ENCODE data around the gene AGTPBP1. TPM values are rescaled to one million over a fixed set of nuclear protein-coding genes. Genes with fewer than 3 reads are reported as not detected.

AGTPBP1 gene
- total RNA-seq, 1 experiment from 2014 or later = 14.0 TPM

DNA sequence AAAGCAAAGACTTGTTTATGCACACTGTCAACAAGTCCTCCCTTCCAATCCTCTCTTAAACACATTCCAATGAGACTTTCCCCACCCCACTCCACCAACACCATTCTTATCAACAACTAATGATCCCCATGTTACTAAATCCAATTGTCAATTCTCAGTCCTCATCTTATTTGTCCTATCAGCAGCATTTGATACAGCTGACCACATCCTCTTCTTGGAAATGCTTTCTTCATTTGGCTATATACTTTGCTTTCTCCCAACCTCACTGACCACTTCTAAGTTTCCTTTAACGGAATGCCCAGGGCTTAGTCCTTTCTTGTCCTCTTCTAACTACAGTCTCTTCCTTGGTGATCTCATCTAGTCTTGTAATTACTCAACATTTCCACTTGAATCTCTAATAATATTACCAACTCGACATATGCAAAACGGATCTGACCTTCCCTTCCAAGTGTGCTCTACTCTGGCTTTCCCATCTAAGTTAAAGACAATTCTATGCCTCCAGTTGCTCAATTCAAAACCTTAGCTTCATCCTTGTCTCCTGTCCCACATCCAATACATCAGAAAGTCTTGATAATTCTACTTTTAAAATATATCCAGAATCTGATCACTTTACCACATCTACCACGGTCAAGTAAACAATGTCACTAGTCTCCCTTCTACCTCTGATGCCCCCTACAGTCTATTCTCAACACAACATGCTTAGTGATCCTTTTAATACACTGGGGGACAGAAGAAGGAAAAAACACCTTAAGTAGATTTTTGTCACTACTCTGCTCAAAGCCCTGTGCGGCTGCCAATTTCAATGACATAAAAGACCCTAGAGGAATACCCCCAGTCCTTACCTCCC is 25.5 kb downstream of the AGTPBP1 start:
- DNase-seq = no peak
- TF ChIP-seq, protein P1, sequence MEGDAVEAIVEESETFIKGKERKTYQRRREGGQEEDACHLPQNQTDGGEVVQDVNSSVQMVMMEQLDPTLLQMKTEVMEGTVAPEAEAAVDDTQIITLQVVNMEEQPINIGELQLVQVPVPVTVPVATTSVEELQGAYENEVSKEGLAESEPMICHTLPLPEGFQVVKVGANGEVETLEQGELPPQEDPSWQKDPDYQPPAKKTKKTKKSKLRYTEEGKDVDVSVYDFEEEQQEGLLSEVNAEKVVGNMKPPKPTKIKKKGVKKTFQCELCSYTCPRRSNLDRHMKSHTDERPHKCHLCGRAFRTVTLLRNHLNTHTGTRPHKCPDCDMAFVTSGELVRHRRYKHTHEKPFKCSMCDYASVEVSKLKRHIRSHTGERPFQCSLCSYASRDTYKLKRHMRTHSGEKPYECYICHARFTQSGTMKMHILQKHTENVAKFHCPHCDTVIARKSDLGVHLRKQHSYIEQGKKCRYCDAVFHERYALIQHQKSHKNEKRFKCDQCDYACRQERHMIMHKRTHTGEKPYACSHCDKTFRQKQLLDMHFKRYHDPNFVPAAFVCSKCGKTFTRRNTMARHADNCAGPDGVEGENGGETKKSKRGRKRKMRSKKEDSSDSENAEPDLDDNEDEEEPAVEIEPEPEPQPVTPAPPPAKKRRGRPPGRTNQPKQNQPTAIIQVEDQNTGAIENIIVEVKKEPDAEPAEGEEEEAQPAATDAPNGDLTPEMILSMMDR (IDR thresholded peaks at IDR 0.05; ENCODE audit: unreplicated experiment) = no peak
- no peak overlapping the region for H3K4me3 Mint-ChIP-seq (ENCODE audit: low read depth, unreplicated experiment)
- H3K9me3 Mint-ChIP-seq (ENCODE audit: low read depth, unreplicated experiment) = peaks cover 3% of the 10 kb centered on the region
- intact Hi-C loops (cut with micrococcal nuclease; ENCODE audit: unreplicated experiment) = no loop called here
- CTCF ChIA-PET = no interaction called here
- no peaks in the 10 kb centered on the region for H3K4me1 Mint-ChIP-seq (ENCODE audit: low read depth, unreplicated experiment)
- no peaks in the 10 kb centered on the region for H3K36me3 Mint-ChIP-seq (ENCODE audit: insufficient read depth, unreplicated experiment)
- H3K27me3 Mint-ChIP-seq (ENCODE audit: unreplicated experiment) = no peaks in the 10 kb centered on the region
- no TSS peak for BruUV-seq (replicated peaks)
- H3K27ac Mint-ChIP-seq (ENCODE audit: unreplicated experiment) = no peak overlapping the region

DNA sequence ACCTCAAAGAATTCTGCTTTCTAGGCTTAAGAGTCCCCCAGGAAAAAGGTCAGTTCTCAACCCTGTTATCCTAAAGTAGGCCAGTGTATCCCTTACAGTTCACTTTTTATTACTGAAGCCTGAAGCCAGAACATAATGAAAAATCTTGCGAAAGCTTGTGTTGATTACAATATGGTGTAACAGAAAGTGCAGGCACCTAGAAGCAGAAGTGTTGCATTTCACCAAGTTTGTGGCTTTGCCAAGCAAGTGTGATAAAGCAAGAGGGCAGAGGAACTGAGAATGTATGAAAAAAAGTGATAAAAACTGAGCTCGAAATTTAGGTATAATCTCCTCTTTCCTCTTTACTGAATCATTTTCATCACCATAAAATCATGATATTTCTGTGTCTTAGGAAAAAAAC is 26.2 kb downstream of the AGTPBP1 start:
- Mint-ChIP-seq H3K27ac (ENCODE audit: unreplicated experiment) (no peak overlapping the region), H3K9me3 (ENCODE audit: low read depth, unreplicated experiment) (peaks cover 2% of the 10 kb centered on the region), H3K36me3 (ENCODE audit: insufficient read depth, unreplicated experiment) (no peaks in the 10 kb centered on the region), H3K4me3 (ENCODE audit: low read depth, unreplicated experiment) (no peak overlapping the region), H3K4me1 (ENCODE audit: low read depth, unreplicated experiment) (no peaks in the 10 kb centered on the region), H3K27me3 (ENCODE audit: unreplicated experiment) (no peaks in the 10 kb centered on the region)
- TF ChIP-seq, protein P1 (IDR thresholded peaks at IDR 0.05; ENCODE audit: unreplicated experiment) = no peak
- DNase-seq = no peak
- CTCF ChIA-PET = no interaction called here
- intact Hi-C loops (cut with micrococcal nuclease; ENCODE audit: unreplicated experiment) = no loop called here
- BruUV-seq (replicated peaks) = no TSS peak

DNA sequence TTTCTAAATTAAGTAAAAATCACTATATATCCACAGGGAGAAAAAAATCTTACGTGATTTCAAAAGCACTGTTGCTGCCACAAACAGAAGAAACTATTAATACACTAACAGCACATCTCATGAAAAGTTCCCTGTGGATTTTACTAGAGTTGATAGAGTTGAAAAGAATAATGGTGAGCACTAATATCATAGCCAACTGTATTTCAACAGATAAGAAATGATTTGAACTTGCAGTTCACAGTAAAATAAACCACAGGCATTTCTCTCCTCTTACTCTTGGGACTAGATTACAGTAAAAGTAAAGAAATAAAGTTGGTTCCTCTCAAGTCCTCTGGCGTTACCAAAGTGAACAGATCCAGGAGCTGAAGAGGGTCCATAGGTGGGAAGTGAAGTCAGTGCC is 27.9 kb downstream of the AGTPBP1 start:
- CTCF ChIA-PET = no interaction called here
- intact Hi-C loops (cut with micrococcal nuclease; ENCODE audit: unreplicated experiment) = no loop called here
- DNase-seq = no peak
- Mint-ChIP-seq H3K4me3 (ENCODE audit: low read depth, unreplicated experiment) (no peak overlapping the region), H3K9me3 (ENCODE audit: low read depth, unreplicated experiment) (peaks cover 3% of the 10 kb centered on the region), H3K27me3 (ENCODE audit: unreplicated experiment) (no peaks in the 10 kb centered on the region), H3K4me1 (ENCODE audit: low read depth, unreplicated experiment) (no peaks in the 10 kb centered on the region), H3K27ac (ENCODE audit: unreplicated experiment) (no peak overlapping the region), H3K36me3 (ENCODE audit: insufficient read depth, unreplicated experiment) (no peaks in the 10 kb centered on the region)
- BruUV-seq (replicated peaks) = no TSS peak
- TF ChIP-seq, protein P1 (IDR thresholded peaks at IDR 0.05; ENCODE audit: unreplicated experiment) = no peak

DNA sequence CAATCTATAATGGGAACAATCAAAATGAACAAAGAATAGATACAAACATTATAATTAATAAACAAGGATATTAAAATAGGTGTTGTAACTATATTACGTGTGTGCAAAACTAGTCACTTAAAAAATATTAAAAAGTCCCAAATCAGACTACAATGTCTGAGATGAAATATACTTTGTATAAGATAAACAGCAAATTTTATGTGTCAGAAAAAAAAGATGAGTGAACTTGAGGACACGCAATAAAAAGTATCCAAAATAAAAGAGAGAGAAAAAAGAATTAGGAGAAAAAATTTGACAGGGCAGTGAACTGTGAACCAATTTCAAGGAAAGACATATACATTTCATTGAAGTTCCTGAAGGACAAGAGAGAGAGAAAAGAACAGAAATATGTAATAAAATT is 37.0 kb downstream of the AGTPBP1 start:
- Mint-ChIP-seq H3K27ac (ENCODE audit: unreplicated experiment) (no peak overlapping the region), H3K4me3 (ENCODE audit: low read depth, unreplicated experiment) (no peak overlapping the region), H3K27me3 (ENCODE audit: unreplicated experiment) (no peaks in the 10 kb centered on the region), H3K36me3 (ENCODE audit: insufficient read depth, unreplicated experiment) (no peaks in the 10 kb centered on the region), H3K4me1 (ENCODE audit: low read depth, unreplicated experiment) (no peaks in the 10 kb centered on the region), H3K9me3 (ENCODE audit: low read depth, unreplicated experiment) (peaks cover 3% of the 10 kb centered on the region)
- TF ChIP-seq, protein P1 (IDR thresholded peaks at IDR 0.05; ENCODE audit: unreplicated experiment) = no peak
- no peak for DNase-seq
- BruUV-seq (replicated peaks) = no TSS peak
- intact Hi-C loops (cut with micrococcal nuclease; ENCODE audit: unreplicated experiment) = no loop called here
- CTCF ChIA-PET = no interaction called here
